PC-3 (cell line): ENCODE data around the gene CASK.

Source experiments
- EZH2 ChIP-seq: fragments of 300-600 bp; sonication (generic); IDR thresholded peaks from one replicate; pipeline ENCODE4 v1.6.1; 2017; ENCODE audit warnings: antibody characterized with exemption, mild to moderate bottlenecking, low read length; ENCODE audit not compliant: unreplicated experiment
- EZH2phosphoT487 ChIP-seq: fragments of 300-600 bp; sonication (generic); IDR thresholded peaks from 2 replicates; pipeline ENCODE4 v1.6.1; 2018; ENCODE audit warnings: mild to moderate bottlenecking, antibody characterized with exemption, low read length, borderline replicate concordance
- TF ChIP-seq, protein P1 (sequence below): fragments of 300-600 bp; sonication (generic); conservative IDR thresholded peaks from 2 replicates; pipeline ENCODE4 v1.5.1; 2017; ENCODE audit warnings: antibody characterized with exemption, low read depth, mild to moderate bottlenecking, low read length

DNA sequence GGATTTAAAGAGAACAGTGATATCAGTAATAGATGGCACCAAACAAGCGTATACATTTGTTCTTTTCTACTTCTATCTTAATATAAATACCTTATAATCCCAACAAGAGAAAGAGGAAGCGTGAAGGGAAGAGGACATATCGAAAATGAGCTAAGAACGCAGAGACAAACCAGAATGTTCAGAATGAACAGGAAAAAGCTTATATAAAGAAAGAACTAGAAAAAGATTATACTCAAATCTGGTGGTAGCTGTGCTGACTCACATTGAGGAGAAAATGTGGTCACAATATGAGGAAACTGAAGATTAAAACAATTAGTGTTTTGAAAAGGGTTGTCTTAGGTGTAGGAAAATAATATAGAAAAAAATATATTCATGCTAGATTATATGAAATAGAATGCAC, 236.6 kb downstream of the CASK start:
- TF ChIP-seq, protein P1, sequence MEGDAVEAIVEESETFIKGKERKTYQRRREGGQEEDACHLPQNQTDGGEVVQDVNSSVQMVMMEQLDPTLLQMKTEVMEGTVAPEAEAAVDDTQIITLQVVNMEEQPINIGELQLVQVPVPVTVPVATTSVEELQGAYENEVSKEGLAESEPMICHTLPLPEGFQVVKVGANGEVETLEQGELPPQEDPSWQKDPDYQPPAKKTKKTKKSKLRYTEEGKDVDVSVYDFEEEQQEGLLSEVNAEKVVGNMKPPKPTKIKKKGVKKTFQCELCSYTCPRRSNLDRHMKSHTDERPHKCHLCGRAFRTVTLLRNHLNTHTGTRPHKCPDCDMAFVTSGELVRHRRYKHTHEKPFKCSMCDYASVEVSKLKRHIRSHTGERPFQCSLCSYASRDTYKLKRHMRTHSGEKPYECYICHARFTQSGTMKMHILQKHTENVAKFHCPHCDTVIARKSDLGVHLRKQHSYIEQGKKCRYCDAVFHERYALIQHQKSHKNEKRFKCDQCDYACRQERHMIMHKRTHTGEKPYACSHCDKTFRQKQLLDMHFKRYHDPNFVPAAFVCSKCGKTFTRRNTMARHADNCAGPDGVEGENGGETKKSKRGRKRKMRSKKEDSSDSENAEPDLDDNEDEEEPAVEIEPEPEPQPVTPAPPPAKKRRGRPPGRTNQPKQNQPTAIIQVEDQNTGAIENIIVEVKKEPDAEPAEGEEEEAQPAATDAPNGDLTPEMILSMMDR: no peak
- TF ChIP-seq EZH2phosphoT487 (no peak), EZH2 (no peak)
